Adrenal gland (tissue), 12 donors: ENCODE data around the gene WDR86. TPM values are rescaled to one million over a fixed set of nuclear protein-coding genes. Genes with fewer than 3 reads are reported as not detected.

Experiments
- DNase-seq, 7 donors: peaks; one replicate each; pipeline ENCODE4 v3.0.0-alpha.2; 2019 to 2020
- H3K27ac ChIP-seq, 5 donors: fragments of 200-600 bp; sonication (generic) in 4 of 5; 1 replicate in 3 of 5; 2 replicates in 2 of 5; pipeline versions ENCODE4 v1.5.1 to v1.8.0; 2016 to 2020; ENCODE audit warnings: mild to moderate bottlenecking in 1 of 5
- H3K27me3 ChIP-seq: fragments of 200-600 bp; 2 replicates; pipeline ENCODE4 v1.8.0; 2021
- H3K36me3 ChIP-seq, 2 donors: fragments of 200-600 bp; replicated peaks in 1 of 2; 1 replicate in 1 of 2; 2 replicates in 1 of 2; pipeline versions ENCODE4 v1.5.1 to v1.8.0; 2018 to 2022
- H3K4me1 ChIP-seq, 2 donors: fragments of 200-600 bp; replicated peaks in 1 of 2; 1 replicate in 1 of 2; 2 replicates in 1 of 2; pipeline versions ENCODE4 v1.5.1 to v1.8.0; 2018 to 2021
- H3K4me3 ChIP-seq, 4 donors: fragments of 200-600 bp; sonication (generic) in 3 of 4; one replicate each; pipeline ENCODE4 v1.5.1; 2016 to 2018
- H3K9me3 ChIP-seq, 3 donors: fragments of 200-600 bp; sonication (generic) in 1 of 3; replicated peaks in 1 of 3; 1 replicate in 2 of 3; 2 replicates in 1 of 3; pipeline versions ENCODE4 v1.5.1 to v1.8.0; 2016 to 2021
- CTCF ChIP-seq, 6 experiments: fragments of 450-650 bp in 4 of 6; fragments of 200-600 bp in 2 of 6; sonication (generic) in 1 of 6; IDR thresholded peaks; 1 replicate in 5 of 6; 2 replicates in 1 of 6; pipeline versions ENCODE4 v1.5.1 to v1.8.0; 2016 to 2021; ENCODE audit warnings: antibody characterized with exemption in 6 of 6, mild to moderate bottlenecking in 2 of 6, moderate library complexity in 1 of 6
- POLR2A ChIP-seq, 2 donors: fragments of 450-650 bp; IDR thresholded peaks; one replicate each; pipeline ENCODE4 v1.6.1; 2017; ENCODE audit warnings: antibody characterized with exemption in 2 of 2, mild to moderate bottlenecking in 2 of 2, moderate library complexity in 1 of 2
- whole genome bisulfite sequencing, 4 donors: extraction: QIAGEN DNeasy Blood & Tissue Kit in 2 of 4; methylation state at CpG; one replicate each; pipeline versions ENCODE4 v1.1.5 to v1.1.7; 2013 to 2017; 5-methylcytosine and 5-hydroxymethylcytosine counted together
- intact Hi-C, 2 donors: fragments of 100-400 bp; cut with DNase I; formaldehyde crosslinking; loops; one replicate each; pipeline versions ENCODE4 v1.14.1 to v1.15.0; 2022 to 2023
- polyA plus RNA-seq, 3 donors: library from polyadenylated mRNA; stranded (reverse); fragments of 200-250 nt in 2 of 3; fragments of 350-450 nt in 1 of 3; fragmentation: Illumina TruSeq in 1 of 3; extraction: RNeasy Lipid Tissue Mini Kit (QIAGEN cat#74804) in 1 of 3; gene quantifications; one replicate each; pipeline ENCODE4 v1.2.3, GENCODE V29; 2013 to 2014
- total RNA-seq, 9 donors: library from RNA; depleted of rRNA in 4 of 9; stranded (reverse); fragments of >200 nt in 4 of 9; fragments of 120-200 nt in 1 of 9; fragmentation: NEBNext Ultra II Directional in 1 of 9; extraction: Animal tissue kit (Norgen Biotek cat#: 25700) in 1 of 9; gene quantifications; one replicate each; pipeline versions ENCODE4 v1.1.0 to v1.2.4, GENCODE V29; 2013 to 2023
- donor health status: healthy with polysubstance abuse.
- donor health status: Bipolar disorder and iron deficiency.
- donor health status: DM: yes; HTN: yes; CAD: no.
- donor health status: DM: no; HTN: no; CAD: no.
- donor health status: DM: no; HTN: no; CAD: no.
- donor health status: DM: yes; HTN: yes; CAD: no.

WDR86 gene
- total and polyA plus RNA-seq, 12 donors = 1.4 to 16.7 (median 5.5) TPM; not detected in 1

GRCh38 chr7:151363182-151363581 is 46.7 kb downstream of the WDR86 start:
- no peak for TF ChIP-seq POLR2A (IDR thresholded peaks at IDR 0.05)
- TF ChIP-seq CTCF (IDR thresholded peaks at IDR 0.05) = no peak
- Histone ChIP-seq H3K27me3 (no peaks in the 10 kb centered on the region), H3K4me1 (peaks cover 0 to 4% of the 10 kb centered on the region in 2 donors), H3K36me3 (peaks cover 0 to 42% of the 10 kb centered on the region in 2 donors), H3K27ac (no peak overlapping the region), H3K4me3 (no peak overlapping the region), H3K9me3 (no peaks in the 10 kb centered on the region)
- 95 to 100% (median 98%) methylated on average over 1 of the region's 1 CpG for WGBS, 4 donors
- intact Hi-C loops = loop anchor here in 1 of 2 donors (10.0 kb wide), 1 partner anchor 392 kb away; no protein-coding TSS in a partner anchor
- DNase-seq = no peak

- H3K4me3 ChIP-seq = no peak overlapping the region
- H3K9me3 ChIP-seq = no peaks in the 10 kb centered on the region
- H3K4me1 ChIP-seq = no peaks in the 10 kb centered on the region
- peak in 3 of 7 donors; percentile 50 to 65 (median 52) for DNase-seq
- H3K36me3 ChIP-seq = peaks cover 0 to 60% of the 10 kb centered on the region in 2 donors
- no peak for TF ChIP-seq CTCF (IDR thresholded peaks at IDR 0.05)
- no peak for TF ChIP-seq POLR2A (IDR thresholded peaks at IDR 0.05)
- intact Hi-C loops = loop anchor here in 1 of 2 donors (10.0 kb wide), 1 partner anchor 393 kb away; no protein-coding TSS in a partner anchor
- WGBS, 4 donors = 80 to 95% (median 86%) methylated on average over 3 of the region's 3 CpGs
- no peak overlapping the region for H3K27ac ChIP-seq
- no peaks in the 10 kb centered on the region for H3K27me3 ChIP-seq
Observed at GRCh38 chr7:151361193-151361959, 48.5 kb downstream of the WDR86 start.

- no peak overlapping the region for H3K4me3 ChIP-seq
- no peaks in the 10 kb centered on the region for H3K27me3 ChIP-seq
- no peak overlapping the region for H3K27ac ChIP-seq
- H3K9me3 ChIP-seq = no peaks in the 10 kb centered on the region
- peaks cover 0 to 57% of the 10 kb centered on the region in 2 donors for H3K36me3 ChIP-seq
- TF ChIP-seq CTCF (IDR thresholded peaks at IDR 0.05) = no peak
- no peak for TF ChIP-seq POLR2A (IDR thresholded peaks at IDR 0.05)
- WGBS, 4 donors = 70 to 89% (median 74%) methylated on average over 5 of the region's 5 CpGs
- DNase-seq = no peak
- H3K4me1 ChIP-seq = peaks cover 2 to 23% of the 10 kb centered on the region in 2 donors
- intact Hi-C loops = loop anchor here in 1 of 2 donors (5.0 kb wide), 1 partner anchor 40 kb away; no protein-coding TSS in a partner anchor
Observed at GRCh38 chr7:151352512-151352911, 57.3 kb downstream of the WDR86 start.

- Histone ChIP-seq H3K4me3 (no peak overlapping the region), H3K9me3 (no peaks in the 10 kb centered on the region), H3K4me1 (peaks cover 2 to 23% of the 10 kb centered on the region in 2 donors), H3K36me3 (peaks cover 0 to 52% of the 10 kb centered on the region in 2 donors), H3K27ac (no peak overlapping the region), H3K27me3 (no peaks in the 10 kb centered on the region)
- no peak for TF ChIP-seq POLR2A (IDR thresholded peaks at IDR 0.05)
- TF ChIP-seq CTCF (IDR thresholded peaks at IDR 0.05) = no peak
- intact Hi-C loops = loop anchor here (2.0 to 5.0 kb wide), 2 partner anchors 37 to 40 kb away; no protein-coding TSS in a partner anchor
- DNase-seq = no peak
- WGBS, 4 donors = 60 to 71% (median 64%) methylated on average over 6 of the region's 6 CpGs
Observed at GRCh38 chr7:151351967-151352366, 57.9 kb downstream of the WDR86 start.
